HG02840 (cell line): ENCODE data around the gene TUBGCP5.
A peak's percentile ranks its signal among the peaks of the same experiment; 100 is the strongest.

Experiments
- ATAC-seq: cut with Tn5 transposase; IDR thresholded peaks from one replicate; pipeline ENCODE4 v1.9.1; 2021; ENCODE audit warnings: mild to moderate bottlenecking, moderate library complexity, moderate number of reproducible peaks; ENCODE audit not compliant: unreplicated experiment, low FRiP score

Gene TUBGCP5

DNA sequence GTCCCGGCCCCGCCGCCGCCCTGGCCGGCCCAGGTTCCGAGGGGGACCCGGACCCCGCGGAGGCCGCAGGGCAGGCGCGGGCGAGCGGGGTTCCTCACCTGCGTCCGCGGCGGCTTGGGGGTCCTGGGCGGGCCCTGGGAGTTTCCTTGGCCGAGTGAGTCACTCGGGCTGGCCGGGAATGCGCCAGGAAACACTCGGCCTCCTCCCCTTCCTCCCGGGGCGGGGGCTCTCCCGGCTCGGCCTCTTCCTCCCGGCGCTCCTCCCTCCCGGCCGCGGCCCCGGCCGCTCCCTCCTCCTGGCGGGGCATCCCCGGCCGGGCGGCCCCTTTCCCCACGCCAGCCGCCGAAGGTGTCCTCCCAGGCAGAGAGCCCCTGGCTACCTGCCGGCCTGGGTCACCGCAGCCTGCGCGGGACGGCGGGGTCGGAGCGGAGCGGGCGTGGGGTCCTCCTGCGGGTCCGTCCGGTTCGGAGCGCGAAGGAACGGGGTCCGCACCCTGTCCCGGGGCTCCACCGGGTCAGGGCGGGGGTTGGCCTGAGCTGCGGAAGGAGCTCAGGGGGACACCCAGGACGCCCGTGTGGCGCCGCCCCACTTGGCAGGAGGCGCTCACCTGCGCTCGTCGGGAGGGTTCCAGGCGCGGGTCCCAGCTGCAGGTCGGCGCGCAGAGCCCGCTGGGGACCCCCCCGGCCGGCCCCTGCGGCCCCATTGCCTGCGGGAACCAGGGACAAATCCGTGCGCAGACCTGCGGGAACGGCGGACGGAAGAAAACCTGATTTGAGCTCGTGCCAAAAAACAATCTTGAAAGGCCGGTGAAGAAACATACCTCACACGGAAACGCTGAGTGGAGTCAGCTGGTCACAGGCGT lies 58.9 kb downstream of the TUBGCP5 start, which contains the start of gene CYFIP1:
Gene CYFIP1, minus strand, starts transcription at position 180 of the 862 bp plus-strand sequence. CDS start 33,083 bp downstream, outside the sequence.
- ATAC-seq, result no peak

DNA sequence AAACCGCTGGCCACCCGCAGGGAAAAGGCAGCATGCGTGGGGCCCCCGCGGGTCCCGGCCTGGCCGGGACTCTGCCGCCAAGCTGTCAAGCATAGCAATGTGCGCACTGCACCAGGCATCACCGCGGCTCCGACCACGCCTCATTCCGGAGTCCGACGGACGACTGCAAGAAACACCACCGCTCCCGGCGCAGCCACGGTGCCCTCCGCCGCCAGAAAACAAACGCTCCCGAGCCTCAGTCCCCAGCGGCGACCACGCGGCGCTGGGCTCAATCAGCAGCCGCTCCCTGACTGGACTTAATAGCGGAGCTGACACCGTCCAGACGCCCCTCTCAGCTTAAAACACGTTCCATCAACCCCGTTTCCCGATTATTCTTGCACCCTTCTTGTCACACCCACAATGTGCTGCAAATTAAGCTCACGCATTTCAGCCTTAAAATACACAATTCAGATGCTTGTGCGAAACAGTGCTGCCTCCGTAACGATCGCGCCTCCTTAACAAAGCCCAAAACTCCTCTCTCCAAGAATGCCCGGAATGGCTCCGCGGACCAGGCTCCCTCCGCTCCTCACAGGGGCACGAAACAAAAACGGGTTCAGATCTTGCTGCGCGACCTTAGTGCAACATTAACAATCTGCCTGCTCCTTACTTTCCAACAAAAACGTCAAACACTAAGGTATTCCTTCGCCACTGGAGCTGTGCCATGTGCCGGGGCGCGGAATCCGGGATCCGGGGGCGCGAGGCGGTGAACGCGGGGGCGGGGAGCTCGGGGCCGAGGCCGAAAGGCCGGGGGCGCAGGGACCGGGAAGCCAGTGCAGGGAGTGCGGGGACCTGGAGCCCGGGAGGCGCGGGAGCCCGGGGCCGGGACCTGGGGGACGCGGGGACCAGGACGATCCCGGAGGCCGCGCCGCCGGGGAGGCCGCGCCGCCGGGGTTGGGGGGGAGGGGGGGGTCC lies 59.9 kb downstream of the TUBGCP5 start:
- ATAC-seq, result peak; percentile 46

DNA sequence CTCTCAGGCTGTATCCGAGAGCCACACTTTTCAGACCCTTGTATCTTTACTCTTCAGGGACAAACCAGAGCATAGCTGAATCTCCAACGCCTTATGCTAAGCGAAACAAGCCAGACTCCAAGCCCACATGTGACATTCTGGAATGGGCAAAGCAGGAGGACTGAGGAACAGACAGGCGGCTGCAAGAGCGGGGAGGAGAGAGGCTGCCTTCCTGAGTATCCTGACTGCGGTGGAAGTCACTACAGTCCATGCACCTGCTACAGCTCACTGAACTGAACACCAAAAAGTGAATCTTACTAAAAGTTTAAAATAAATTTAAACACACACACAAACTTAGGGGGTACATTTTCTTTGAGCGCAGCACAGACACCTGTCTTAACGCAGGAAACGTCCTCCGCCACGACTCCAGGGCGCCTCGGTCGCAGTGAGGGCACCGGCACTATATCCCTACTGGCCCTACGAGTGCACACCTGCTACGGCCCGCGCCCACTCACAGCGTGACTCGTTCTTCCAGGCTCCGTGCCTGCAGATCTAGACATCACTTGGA lies 60.6 kb downstream of the TUBGCP5 start:
- peak; percentile 19 for ATAC-seq

DNA sequence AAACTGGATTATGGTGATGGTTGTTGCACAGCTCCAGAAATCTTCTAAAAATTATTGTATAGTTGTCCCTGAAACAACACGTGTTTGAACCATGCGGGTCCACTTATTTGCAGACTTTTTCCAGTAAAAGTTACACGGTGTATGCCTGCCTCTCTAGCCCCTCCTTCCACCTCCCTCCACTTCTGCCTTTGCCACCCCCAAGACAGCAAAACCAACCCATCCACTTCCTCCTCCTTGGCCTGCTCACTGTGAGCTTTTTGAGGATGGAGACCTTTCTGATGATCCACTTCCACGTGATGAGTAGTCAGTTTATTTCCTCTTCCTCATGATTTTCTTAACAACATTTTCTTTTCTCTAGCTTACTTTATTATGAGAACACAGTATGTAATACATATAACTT lies 64.6 kb downstream of the TUBGCP5 start:
- no peak for ATAC-seq

DNA sequence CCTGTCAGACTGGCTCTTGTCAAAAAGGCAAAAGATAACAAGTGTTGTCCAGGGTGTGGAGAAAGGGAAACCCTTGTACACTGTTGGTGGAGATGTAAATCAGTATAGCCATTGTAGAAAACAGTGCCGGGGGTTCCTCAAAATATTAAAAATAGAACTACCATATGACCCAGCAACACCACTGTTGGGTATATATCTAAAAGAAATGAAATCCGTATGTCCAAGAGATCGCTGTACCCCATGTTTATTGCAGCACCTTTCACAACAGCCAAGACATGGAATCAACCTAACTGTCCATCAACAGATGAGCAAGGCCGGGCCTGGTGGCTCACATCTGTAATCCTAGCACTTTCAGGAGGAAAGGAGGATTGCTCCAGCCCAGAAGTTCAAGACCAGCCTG lies 65.4 kb downstream of the TUBGCP5 start:
- ATAC-seq, result no peak

DNA sequence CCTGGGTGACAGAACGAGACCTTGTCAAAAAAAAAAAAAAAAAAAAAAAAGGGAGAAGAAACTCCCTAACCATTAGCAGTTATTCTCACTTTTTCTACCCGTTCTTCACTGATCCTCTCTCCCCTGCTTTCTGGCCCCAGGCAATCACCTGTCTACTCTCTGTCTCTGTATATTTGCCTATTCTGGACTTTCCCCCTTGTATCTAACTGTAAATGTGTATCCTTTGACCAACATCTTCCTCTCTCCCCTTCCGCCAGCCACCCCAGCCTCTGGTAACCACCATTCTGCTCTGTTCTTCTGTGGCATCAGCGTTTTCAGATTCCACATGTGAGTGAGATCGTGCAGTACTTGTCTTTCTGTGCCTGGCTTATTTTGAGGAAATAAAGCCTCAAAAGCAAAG lies 66.1 kb downstream of the TUBGCP5 start:
- peak; percentile 86 for ATAC-seq

DNA sequence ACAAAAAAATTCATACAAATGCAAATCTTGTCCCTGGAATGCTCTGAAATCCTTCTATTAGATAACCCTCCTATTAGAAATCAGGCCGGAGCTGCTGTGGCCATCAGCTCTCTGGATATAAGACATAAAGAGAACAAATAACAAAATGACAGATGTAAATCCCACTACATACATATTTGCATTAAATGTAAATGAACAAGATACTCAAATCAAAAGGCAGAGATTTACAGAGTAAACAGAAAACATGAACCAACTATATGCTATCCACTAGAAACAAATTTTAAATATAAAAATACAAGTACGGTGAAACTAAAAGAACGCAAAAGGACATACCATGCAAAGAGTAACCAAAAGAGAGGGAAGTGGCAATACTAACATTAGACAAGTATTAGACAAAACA lies 69.9 kb downstream of the TUBGCP5 start:
- no peak for ATAC-seq

DNA sequence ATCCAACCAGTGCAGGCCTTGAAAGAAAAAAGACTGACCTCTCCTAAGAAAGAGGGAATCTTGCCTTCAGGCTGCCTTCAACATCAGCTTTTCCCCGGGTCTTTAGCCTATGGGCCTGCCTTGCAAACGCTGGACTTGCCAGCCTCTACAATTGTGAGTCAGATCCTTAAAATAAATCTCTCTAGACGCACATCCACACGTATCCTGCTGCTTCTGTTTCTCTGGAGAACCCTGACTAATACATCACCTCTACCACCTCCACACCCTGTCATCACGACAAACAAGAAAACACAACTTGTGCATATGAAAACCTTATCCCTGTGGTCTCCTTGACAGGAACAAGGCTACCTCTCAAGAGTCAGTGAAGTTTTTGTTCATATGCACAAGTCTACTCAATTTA lies 71.0 kb downstream of the TUBGCP5 start:
- no peak for ATAC-seq

DNA sequence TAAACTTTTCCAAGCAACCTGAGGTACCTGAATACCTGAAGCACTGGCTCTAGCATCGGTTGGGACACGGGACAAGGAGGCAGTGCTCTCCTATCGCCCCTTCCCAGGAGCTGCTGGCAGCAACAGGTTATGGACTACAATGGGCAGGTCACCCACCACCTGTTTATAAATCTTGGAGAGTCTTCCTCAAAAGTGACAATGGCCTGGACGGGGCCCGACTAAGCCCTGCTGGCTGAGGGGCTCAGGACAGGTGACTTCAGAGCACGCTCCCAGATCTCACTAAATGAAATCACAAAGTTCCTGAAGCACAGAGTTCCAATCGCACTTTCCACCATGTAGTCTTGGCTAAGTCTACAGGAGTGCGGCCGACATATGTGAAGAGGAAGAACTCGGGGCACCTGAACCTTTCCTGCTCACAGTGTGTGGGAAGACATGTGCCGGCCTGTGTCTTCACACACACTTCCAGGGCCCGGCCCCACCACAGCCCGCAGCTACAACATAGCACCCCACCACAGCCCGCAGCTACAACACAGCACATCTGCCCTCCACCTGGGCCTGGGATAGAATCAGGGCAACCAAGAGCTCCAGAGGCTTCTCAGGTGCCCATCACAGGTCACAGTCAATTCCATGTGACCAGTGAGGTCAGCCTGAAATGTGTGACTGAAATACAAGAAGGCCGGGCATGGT lies 72.1 kb downstream of the TUBGCP5 start:
- ATAC-seq, result no peak

DNA sequence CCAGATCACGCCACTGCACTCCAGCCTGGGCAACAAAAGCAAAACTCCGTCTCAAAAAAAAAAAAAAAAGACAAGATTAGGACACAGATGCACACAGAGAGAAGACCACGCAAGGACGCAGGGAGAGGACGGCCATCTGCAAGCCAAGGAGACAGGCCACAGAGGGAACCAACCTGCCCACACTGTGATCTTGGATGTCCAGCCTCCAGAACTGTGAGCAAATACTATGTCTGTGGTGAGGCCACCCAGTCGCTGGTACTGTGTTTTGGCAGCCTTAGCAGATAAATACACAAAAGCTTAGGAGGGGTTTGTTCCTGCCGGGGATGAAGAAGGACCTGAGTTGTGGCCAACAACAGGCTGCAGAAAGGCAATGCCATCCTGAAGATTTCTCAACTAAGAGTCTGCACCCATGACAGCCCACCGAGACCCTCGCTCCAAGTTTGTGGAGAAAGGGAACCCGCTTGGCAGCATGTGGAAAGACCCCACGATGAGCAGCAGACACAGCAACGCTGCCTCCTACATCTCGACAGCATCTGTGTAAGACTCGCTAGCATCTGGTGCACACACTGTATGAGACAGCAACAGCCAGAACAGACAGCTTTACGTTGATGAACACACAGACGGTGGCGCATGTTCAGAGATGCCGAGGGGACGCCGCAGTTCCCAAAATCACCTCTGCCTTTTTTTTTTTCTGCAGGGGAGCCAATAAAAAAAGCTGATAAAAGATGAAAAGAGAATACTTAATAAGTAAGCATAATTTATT lies 72.9 kb downstream of the TUBGCP5 start:
- ATAC-seq, result no peak

DNA sequence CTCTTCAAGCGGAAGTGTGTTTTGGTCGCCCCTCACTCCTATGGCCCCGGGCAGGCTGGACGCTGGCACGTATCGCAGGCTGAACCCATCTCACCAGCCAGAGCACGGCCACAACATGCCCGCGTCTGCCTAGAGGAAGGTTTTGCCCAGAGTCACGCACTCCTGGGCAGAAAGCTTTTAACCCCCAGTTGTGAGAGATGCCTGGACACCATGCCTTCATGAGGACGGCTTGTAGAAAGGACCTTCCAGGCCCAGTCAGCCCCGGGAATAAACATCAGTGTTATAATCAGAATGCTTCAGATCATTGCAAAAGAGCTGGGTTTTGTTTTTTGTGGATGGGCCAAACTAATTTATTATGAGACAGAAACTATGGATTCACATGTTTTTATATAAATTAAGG lies 75.7 kb downstream of the TUBGCP5 start:
- no peak for ATAC-seq

DNA sequence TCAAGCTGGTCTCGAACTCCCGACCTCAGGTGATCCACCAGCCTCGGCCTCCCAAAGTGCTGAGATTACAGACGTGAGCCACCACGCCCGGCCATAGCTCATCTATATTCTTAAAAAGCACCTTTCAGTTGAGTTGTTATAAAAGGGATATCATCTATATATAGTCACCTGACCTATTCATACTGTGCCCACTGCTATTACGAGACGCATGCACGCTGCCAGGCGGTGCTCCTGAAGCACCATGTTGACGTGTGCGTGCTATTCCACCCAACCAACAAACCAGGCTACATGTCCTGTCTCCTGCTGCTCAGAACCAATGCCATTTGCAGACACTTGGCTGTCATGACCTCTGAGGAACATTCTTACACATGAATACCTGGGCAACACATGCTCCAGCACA lies 76.8 kb downstream of the TUBGCP5 start:
- ATAC-seq, result no peak

DNA sequence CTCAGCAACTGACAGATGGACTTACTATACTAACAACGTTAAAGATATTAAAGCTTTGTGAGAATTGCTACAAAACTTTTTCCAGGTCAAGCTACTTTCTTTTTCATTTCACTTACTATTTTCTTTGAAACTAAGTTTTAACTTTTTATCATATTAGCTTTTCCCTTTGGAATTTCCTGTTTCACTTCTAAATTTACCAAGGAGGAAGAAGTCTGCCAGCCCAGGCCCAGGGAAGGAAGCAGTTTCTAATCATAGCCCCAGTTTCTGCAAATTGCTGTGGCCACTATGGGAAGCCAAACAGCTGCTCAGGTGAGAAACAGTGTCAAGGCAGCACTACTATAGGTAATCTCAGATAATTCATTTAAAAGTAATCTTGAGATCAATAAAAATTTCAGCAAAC lies 77.6 kb downstream of the TUBGCP5 start:
- ATAC-seq, result no peak

DNA sequence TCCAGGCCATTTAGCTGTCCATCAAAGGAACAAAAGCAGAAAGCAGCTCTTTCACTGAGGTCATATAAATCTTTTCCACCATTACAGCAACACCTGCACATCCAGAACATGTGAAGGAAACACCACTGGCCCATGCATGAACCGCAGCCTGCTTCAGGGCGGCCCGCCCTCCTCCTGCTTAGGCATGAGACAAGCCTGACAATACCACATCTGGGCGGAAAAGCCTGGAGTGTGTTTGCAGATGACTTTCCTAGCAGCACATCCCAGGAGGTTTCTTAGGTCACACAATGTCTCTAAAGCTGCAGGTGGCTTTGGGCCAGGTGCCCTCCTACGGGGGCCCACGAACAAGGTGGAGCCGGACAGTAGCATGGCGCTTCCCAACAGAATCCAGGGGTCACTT lies 78.8 kb downstream of the TUBGCP5 start:
- ATAC-seq, result no peak

DNA sequence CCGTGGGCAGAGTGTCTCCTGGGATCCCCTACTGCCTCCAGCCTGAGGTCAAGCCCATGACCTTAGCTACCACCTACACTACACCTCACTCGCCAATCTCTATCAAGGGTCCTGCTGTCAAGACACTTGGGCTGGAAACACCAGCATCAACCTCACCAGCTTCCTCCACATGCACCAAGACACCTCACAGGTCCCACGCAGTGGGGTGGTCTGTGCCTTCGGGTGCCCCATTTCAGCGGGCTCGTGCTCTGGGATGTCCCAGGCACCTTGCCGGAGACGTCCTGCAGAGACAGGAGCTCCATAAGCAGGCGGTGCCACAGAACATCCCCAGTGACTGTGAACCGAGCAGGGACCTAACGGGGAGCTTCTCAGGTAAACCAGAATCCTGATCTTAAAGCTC lies 79.2 kb downstream of the TUBGCP5 start:
- no peak for ATAC-seq

DNA sequence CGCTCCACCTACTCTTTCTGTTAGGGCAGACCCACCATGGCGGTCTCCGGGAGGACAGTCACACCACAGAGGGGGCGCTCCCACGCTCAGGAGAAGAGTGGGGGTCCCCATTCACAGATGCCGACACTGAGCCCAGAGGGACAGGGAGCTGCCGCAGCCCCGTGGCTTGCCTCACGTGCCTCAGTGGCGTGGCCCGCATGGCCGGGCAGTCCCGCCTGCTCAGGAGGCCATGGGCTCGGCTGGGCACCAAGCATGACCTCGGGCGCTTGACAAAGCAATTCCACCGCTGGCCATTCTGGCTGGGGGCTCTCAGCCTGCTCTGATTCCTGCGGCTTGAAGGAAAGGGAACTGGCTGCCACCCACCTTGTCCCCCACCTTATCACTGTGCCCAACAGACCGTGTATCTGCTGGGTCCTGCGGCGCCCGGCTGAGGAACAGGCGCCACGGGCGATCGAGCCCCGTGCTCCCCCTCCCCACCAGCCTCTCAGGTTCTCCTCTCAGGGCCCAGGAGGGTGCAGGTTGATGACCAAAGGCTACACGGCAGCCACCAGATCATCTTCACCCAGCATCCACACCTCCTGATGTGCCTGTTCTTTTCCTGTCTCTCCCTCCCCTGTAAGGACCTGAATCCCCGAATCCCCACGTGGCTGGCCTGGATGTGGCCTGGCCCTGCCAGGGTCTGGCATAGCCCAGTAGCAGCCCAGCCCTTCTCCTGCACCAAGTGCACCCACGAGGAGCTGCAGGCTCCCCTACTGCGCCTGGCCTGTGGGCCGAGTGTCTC lies 79.9 kb downstream of the TUBGCP5 start:
- ATAC-seq, result no peak

DNA sequence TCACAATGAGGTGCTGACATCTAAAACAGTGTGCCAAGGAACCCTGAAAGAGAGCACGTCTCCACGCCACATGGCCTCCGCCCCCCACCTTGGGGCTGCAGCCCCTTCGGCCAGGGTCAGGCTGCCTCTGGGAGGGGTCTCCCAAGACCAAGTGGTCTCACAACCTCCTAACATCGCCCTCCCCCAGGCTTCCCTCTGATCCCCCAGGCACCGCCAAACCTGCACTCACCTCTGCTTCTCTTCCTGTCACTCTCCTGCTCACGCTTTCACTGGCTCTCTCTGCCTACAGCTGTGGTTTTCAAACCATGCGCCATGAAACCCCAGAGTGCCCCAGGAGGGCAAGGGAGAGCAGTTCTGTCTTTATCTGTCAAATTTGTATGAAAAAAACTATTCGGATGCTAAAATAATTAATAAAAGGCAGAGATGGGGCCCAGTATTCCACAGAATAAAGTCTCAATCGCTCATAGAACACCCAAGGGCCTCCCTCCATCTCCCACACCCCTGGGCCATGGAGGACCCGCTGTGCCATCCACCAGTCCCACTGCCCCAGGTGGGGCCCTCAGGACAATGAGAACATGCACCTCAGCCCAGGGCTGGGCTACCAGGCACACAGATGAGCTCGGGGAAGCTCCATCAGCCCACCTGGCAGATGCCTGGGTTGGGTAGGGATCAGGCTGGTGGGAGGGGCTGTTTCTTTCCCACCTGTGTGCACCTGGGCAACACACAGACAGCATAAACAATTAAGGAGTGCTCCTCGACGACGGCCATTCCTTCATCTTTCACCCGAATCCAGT lies 80.7 kb downstream of the TUBGCP5 start:
- ATAC-seq, result no peak

DNA sequence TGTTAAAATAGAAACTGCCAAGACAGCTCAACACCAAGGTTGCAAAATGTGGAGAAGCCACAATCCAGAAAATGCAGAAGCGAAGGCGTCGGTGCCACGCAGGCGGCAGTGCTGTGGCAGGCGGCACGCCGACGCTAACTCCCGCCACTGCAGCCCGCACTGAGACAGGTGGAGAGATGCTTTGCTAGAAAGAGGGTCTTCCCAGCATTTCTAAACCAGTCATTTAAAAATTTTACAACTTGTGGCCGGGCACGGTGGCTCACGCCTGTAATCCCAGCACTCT lies 82.5 kb downstream of the TUBGCP5 start:
- ATAC-seq, result no peak
